NT2/D1 (cell line): ENCODE measurements around the gene ABCA3.

Source experiments
- DNase-seq: peaks from one replicate; pipeline ENCODE4 v3.0.0-alpha.2; 2011; ENCODE audit warnings: low read depth, low spot score
- H3K27me3 ChIP-seq: 2 replicates; pipeline ENCODE4 v1.6.0; 2011; ENCODE audit warnings: mild to moderate bottlenecking; ENCODE audit not compliant: insufficient read length, insufficient read depth
- H3K36me3 ChIP-seq: 2 replicates; pipeline ENCODE4 v1.6.1; 2011; ENCODE audit warnings: mild to moderate bottlenecking, low read length, mixed read lengths; ENCODE audit not compliant: insufficient read depth, insufficient read length
- H3K4me1 ChIP-seq: 2 replicates; pipeline ENCODE4 v1.5.1; 2011; ENCODE audit not compliant: insufficient read depth, insufficient read length
- H3K4me3 ChIP-seq: 2 replicates; pipeline ENCODE4 v1.5.1; 2011; ENCODE audit warnings: low read depth; ENCODE audit not compliant: insufficient read length
- H3K9ac ChIP-seq: 2 replicates; pipeline ENCODE4 v1.6.0; 2011; ENCODE audit warnings: low read depth; ENCODE audit not compliant: insufficient read length
- H3K9me3 ChIP-seq: 2 replicates; pipeline ENCODE4 v1.5.1; 2011; ENCODE audit warnings: mild to moderate bottlenecking, low read length; ENCODE audit not compliant: insufficient read depth
- SUZ12 ChIP-seq: IDR thresholded peaks from 2 replicates; pipeline ENCODE4 v1.6.1; 2011; ENCODE audit not compliant: insufficient read length, insufficient read depth; ENCODE audit errors: extremely low read depth
- YY1 ChIP-seq: IDR thresholded peaks from 2 replicates; pipeline ENCODE4 v1.6.1; 2011; ENCODE audit not compliant: insufficient read length, insufficient read depth
- ZNF274 ChIP-seq: IDR thresholded peaks from 2 replicates; pipeline ENCODE4 v1.6.1; 2011; ENCODE audit warnings: mild to moderate bottlenecking, low read depth, low read length

ABCA3 gene

GRCh38 chr16:2288726-2289125, 51.8 kb downstream of the ABCA3 start:
- H3K4me3 ChIP-seq = no peak overlapping the region
- TF ChIP-seq ZNF274 (no peak), SUZ12 (no peak), YY1 (no peak)
- H3K9ac ChIP-seq = no peak overlapping the region
- H3K9me3 ChIP-seq = no peaks in the 10 kb centered on the region
- no peak for DNase-seq
- H3K27me3 ChIP-seq = no peaks in the 10 kb centered on the region
- H3K4me1 ChIP-seq = peaks cover 13% of the 10 kb centered on the region
- H3K36me3 ChIP-seq = no peaks in the 10 kb centered on the region

- no peaks in the 10 kb centered on the region for H3K9me3 ChIP-seq
- no peak overlapping the region for H3K9ac ChIP-seq
- no peak overlapping the region for H3K4me3 ChIP-seq
- TF ChIP-seq ZNF274 (no peak), SUZ12 (no peak), YY1 (no peak)
- no peaks in the 10 kb centered on the region for H3K36me3 ChIP-seq
- H3K4me1 ChIP-seq = peaks cover 15% of the 10 kb centered on the region
- no peak for DNase-seq
- H3K27me3 ChIP-seq = no peaks in the 10 kb centered on the region
Observed at GRCh38 chr16:2287916-2288547, 52.5 kb downstream of the ABCA3 start.

GRCh38 chr16:2286550-2286949, 54.0 kb downstream of the ABCA3 start:
- peaks cover 15% of the 10 kb centered on the region for H3K4me1 ChIP-seq
- no peak overlapping the region for H3K9ac ChIP-seq
- no peaks in the 10 kb centered on the region for H3K27me3 ChIP-seq
- DNase-seq = no peak
- H3K9me3 ChIP-seq = no peaks in the 10 kb centered on the region
- TF ChIP-seq SUZ12 (no peak), YY1 (no peak), ZNF274 (no peak)
- H3K36me3 ChIP-seq = no peaks in the 10 kb centered on the region
- H3K4me3 ChIP-seq = no peak overlapping the region

GRCh38 chr16:2285731-2286191, 54.8 kb downstream of the ABCA3 start:
- no peak overlapping the region for H3K9ac ChIP-seq
- H3K36me3 ChIP-seq = no peaks in the 10 kb centered on the region
- DNase-seq = no peak
- H3K4me3 ChIP-seq = no peak overlapping the region
- H3K9me3 ChIP-seq = no peaks in the 10 kb centered on the region
- H3K4me1 ChIP-seq = peaks cover 15% of the 10 kb centered on the region
- TF ChIP-seq ZNF274 = no peak
- TF ChIP-seq SUZ12 = no peak
- no peak for TF ChIP-seq YY1
- no peaks in the 10 kb centered on the region for H3K27me3 ChIP-seq

GRCh38 chr16:2284797-2285576, 55.5 kb downstream of the ABCA3 start:
- Histone ChIP-seq H3K9me3 (no peaks in the 10 kb centered on the region), H3K27me3 (no peaks in the 10 kb centered on the region), H3K9ac (no peak overlapping the region), H3K4me1 (peaks cover 15% of the 10 kb centered on the region), H3K4me3 (no peak overlapping the region), H3K36me3 (no peaks in the 10 kb centered on the region)
- TF ChIP-seq ZNF274 (no peak), SUZ12 (no peak), YY1 (no peak)
- no peak for DNase-seq

- Histone ChIP-seq H3K4me3 (no peak overlapping the region), H3K27me3 (no peaks in the 10 kb centered on the region), H3K4me1 (peaks cover 13% of the 10 kb centered on the region), H3K9ac (no peak overlapping the region), H3K36me3 (no peaks in the 10 kb centered on the region), H3K9me3 (no peaks in the 10 kb centered on the region)
- no peak for DNase-seq
- TF ChIP-seq ZNF274 (no peak), YY1 (no peak), SUZ12 (no peak)
Observed at GRCh38 chr16:2284001-2284770, 56.3 kb downstream of the ABCA3 start.

GRCh38 chr16:2282866-2283555, 57.5 kb downstream of the ABCA3 start:
- Histone ChIP-seq H3K27me3 (no peaks in the 10 kb centered on the region), H3K9me3 (no peaks in the 10 kb centered on the region)

More at GRCh38 chr16:2282866-2283555, 57.5 kb downstream of the ABCA3 start:
- Histone ChIP-seq H3K4me1 (peaks cover 14% of the 10 kb centered on the region), H3K9ac (no peak overlapping the region), H3K4me3 (no peak overlapping the region), H3K36me3 (no peaks in the 10 kb centered on the region)
- TF ChIP-seq YY1 = no peak
- TF ChIP-seq ZNF274 = no peak
- TF ChIP-seq SUZ12 = no peak
- DNase-seq = no peak
